ENCODE measurements around the gene FBRSL1. TPM values are rescaled to one million over a fixed set of nuclear protein-coding genes. Genes with fewer than 3 reads are reported as not detected.

Gene FBRSL1
- total RNA-seq, 4 donors from 2014 or later: 13.8 to 31.5 (median 16.1) TPM

DNA sequence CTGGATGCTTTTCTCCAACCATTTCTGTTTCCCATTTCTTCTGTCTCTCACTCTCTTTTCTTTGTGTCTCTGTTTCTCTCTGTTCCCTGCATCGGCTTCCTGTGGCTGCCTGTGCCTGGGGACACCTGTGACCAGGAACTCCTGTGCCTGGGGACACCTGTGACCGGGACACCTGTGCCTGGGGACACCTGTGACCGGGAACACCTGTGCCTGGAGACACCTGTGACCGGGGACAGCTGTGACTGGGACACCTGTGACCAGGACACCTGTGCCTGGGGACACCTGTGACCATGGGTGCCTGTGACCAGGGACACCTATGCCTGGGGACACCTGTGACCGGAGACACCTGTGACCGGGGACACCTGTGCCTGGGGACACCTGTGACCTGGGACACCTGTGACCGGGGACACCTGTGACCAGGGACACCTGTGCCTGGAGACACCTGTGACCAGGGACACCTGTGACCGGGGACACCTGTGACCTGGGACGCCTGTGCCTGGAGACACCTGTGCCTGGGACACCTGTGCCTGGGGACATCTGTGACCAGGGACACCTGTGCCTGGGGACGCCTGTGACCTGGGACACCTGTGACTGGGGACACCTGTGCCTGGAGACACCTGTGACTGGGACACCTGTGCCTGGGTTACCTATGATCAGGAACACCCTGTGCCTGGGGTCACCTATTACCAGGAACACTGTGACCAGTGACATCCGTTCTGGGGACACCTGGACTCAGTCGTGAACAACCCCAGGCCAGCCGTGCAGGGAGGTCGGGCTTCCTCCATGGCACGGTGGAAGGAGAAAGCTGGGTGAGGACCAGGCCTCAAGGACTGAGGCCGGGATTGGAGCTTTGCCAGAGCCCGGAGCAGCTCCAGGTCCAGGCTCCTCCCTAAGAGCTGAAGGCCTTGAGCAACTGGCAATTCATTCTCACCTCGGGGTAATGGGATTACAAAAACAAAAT, 23.4 kb upstream of the FBRSL1 start:
- peaks cover 0 to 43% of the 10 kb centered on the region in 2 donors for H3K27me3 ChIP-seq
- H3K4me1 ChIP-seq: no peaks in the 10 kb centered on the region
- DNase-seq (ENCODE audit: low spot score in 2 of 2): no peak
- H3K9me3 ChIP-seq: peaks cover 0 to 3% (median 0%) of the 10 kb centered on the region in 4 donors
- H3K27ac ChIP-seq: no peak overlapping the region
- no peak for TF ChIP-seq POLR2A (IDR thresholded peaks at IDR 0.05)
- TF ChIP-seq, protein P1, sequence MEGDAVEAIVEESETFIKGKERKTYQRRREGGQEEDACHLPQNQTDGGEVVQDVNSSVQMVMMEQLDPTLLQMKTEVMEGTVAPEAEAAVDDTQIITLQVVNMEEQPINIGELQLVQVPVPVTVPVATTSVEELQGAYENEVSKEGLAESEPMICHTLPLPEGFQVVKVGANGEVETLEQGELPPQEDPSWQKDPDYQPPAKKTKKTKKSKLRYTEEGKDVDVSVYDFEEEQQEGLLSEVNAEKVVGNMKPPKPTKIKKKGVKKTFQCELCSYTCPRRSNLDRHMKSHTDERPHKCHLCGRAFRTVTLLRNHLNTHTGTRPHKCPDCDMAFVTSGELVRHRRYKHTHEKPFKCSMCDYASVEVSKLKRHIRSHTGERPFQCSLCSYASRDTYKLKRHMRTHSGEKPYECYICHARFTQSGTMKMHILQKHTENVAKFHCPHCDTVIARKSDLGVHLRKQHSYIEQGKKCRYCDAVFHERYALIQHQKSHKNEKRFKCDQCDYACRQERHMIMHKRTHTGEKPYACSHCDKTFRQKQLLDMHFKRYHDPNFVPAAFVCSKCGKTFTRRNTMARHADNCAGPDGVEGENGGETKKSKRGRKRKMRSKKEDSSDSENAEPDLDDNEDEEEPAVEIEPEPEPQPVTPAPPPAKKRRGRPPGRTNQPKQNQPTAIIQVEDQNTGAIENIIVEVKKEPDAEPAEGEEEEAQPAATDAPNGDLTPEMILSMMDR (IDR thresholded peaks at IDR 0.05): no peak
- TF ChIP-seq EP300 (IDR thresholded peaks at IDR 0.05): no peak
- WGBS, 2 donors: 50 to 81% methylated on average over 12 to 16 of the region's 18 CpGs
- H3K36me3 ChIP-seq: no peaks in the 10 kb centered on the region
- no peak overlapping the region for H3K4me3 ChIP-seq

DNA sequence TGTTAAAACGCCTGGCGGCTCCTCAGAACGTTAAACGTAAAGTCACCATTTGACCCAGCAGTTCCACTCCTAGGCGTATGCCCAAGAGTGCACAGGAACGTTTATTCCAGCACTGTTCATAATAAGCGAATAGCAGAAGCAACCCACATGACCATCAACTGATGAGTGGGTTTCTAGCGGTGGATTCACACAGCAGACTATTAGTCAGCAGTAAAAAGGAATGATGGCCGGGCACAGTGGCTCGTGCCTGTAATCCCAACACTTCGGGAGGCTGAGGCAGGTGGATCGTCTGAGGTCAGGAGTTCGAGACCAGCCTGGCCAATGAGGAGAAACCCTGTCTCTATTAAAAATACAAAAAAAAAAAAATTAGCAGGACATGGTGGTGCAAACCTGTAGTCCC, 22.4 kb upstream of the FBRSL1 start:
- Histone ChIP-seq H3K4me1 (no peaks in the 10 kb centered on the region), H3K27me3 (peaks cover 0 to 45% of the 10 kb centered on the region in 2 donors), H3K9me3 (no peaks in the 10 kb centered on the region), H3K27ac (no peak overlapping the region), H3K4me3 (no peak overlapping the region), H3K36me3 (no peaks in the 10 kb centered on the region)
- no peak for TF ChIP-seq POLR2A (IDR thresholded peaks at IDR 0.05)
- TF ChIP-seq EP300 (IDR thresholded peaks at IDR 0.05): no peak
- TF ChIP-seq, protein P1 (IDR thresholded peaks at IDR 0.05): no peak
- no peak for DNase-seq (ENCODE audit: low spot score in 2 of 2)
- WGBS, 2 donors: 67 to 73% methylated on average over 13 of the region's 13 CpGs

DNA sequence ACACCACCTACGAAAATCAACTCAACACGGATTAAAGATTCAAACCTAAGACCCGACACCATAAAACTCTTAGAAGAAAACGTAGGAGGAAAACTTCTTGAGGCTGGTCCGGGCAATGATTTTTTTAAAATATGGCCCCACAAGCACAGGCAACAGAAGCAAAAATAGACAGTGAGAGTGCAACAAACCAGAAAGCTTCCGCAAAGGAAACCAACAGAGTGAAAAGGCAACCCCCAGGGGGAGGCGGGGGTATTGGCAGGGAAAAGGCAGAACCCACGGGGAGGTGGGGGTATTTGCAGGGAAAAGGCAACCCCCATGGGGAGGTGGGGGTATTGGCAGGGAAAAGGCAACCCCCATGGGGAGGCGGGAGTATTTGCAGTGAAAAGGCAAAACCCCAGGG, 20.5 kb upstream of the FBRSL1 start:
- H3K9me3 ChIP-seq: no peaks in the 10 kb centered on the region
- H3K4me3 ChIP-seq: no peak overlapping the region
- H3K36me3 ChIP-seq: no peaks in the 10 kb centered on the region
- H3K27me3 ChIP-seq: peaks cover 0 to 46% of the 10 kb centered on the region in 2 donors
- no peak for DNase-seq (ENCODE audit: low spot score in 2 of 2)
- H3K27ac ChIP-seq: no peak overlapping the region
- 29 to 30% methylated on average over 9 of the region's 9 CpGs for WGBS, 2 donors
- H3K4me1 ChIP-seq: no peaks in the 10 kb centered on the region
- TF ChIP-seq EP300 (IDR thresholded peaks at IDR 0.05) (no peak), POLR2A (IDR thresholded peaks at IDR 0.05) (no peak)

DNA sequence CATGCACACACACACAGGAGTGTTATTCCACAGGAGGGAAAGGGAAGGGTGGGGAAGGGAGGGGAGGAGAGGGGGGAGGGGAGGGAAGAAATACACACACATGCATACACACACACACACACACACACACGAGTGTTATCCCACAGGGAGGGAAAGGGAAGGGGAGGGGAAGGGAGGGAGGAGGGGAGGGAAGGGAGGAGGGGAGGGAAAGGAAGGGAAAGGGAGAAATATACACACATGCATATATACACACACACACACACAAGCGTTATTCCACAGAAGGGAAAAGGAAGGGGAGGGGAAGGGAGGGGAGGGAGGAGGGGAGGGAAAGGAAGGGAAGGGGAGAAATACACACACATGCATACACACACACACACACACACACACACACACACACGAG, 19.6 kb upstream of the FBRSL1 start:
- Histone ChIP-seq H3K4me1 (no peaks in the 10 kb centered on the region), H3K27ac (no peak overlapping the region), H3K9me3 (peaks cover 0 to 2% (median 0%) of the 10 kb centered on the region in 4 donors), H3K27me3 (peaks cover 0 to 46% of the 10 kb centered on the region in 2 donors), H3K36me3 (no peaks in the 10 kb centered on the region), H3K4me3 (no peak overlapping the region)
- TF ChIP-seq EP300 (IDR thresholded peaks at IDR 0.05) (no peak), POLR2A (IDR thresholded peaks at IDR 0.05) (no peak)
- TF ChIP-seq, protein P1 (IDR thresholded peaks at IDR 0.05): no peak
- DNase-seq (ENCODE audit: low spot score in 2 of 2): no peak
- 7 to 10% methylated on average over 2 of the region's 3 CpGs for WGBS, 2 donors

DNA sequence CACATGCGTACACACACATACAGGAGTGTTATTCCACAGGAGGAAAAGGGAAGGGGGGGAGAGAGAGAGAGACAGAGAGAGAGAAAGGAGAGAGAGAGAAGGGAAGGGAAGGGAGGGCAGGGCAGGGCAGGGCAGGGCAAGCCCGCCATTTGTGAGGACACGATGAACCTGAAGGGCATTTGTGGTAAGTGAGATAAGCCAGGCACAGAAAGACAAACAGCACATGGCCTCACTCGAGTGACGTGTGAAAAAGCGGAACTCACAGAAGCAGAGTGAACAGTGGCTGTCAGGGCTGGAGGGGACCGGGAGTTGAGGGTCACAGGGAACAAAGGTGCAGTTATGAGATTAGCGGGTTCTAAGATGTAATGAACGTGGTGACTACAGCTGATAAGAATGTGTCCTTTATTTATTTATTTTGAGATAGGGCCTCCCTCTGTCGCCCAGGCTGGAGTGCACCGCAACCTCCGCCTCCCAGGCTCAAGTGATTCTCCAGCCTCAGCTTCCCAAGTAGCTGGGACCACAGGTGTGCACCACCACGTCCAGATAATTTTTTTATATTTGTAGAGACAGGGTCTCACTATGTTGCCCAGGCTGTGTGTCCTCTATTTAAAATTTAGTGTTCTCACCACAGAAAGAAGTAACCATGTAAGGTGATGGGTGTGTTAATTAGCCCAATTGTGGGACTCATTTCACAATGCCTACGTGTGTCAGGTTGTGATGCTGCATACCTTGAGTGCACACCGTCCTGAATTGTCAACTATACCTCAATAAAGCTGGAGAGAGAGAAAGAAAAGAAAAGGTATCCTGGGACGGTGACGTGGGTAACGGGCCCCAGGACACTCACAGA, 18.7 kb upstream of the FBRSL1 start:
- Histone ChIP-seq H3K4me1 (no peaks in the 10 kb centered on the region), H3K27ac (no peak overlapping the region), H3K9me3 (peaks cover 0 to 6% (median 0%) of the 10 kb centered on the region in 4 donors), H3K4me3 (no peak overlapping the region), H3K36me3 (no peaks in the 10 kb centered on the region), H3K27me3 (peaks cover 0 to 37% of the 10 kb centered on the region in 2 donors)
- no peak for TF ChIP-seq EP300 (IDR thresholded peaks at IDR 0.05)
- TF ChIP-seq POLR2A (IDR thresholded peaks at IDR 0.05): no peak
- TF ChIP-seq, protein P1 (IDR thresholded peaks at IDR 0.05): no peak
- DNase-seq (ENCODE audit: low spot score in 2 of 2): no peak
- 55% methylated on average over 18 of the region's 18 CpGs for WGBS, 2 donors
